Fibroblast of lung (primary cell): ENCODE data around the gene PLPP1.

Source experiments
- EZH2 ChIP-seq: IDR thresholded peaks from 2 replicates; pipeline ENCODE4 v1.5.1; 2012; ENCODE audit warnings: low read length, control low read depth, mild to moderate bottlenecking; ENCODE audit errors: missing control alignments
- TF ChIP-seq, protein P1 (sequence below), 2 donors: IDR thresholded peaks in 1 of 2; conservative IDR thresholded peaks in 1 of 2; 1 replicate in 1 of 2; 2 replicates in 1 of 2; pipeline ENCODE4 v1.5.1; 2011 to 2012; ENCODE audit warnings: low read length in 2 of 2, control low read depth in 1 of 2, inconsistent platforms in 1 of 2, low read depth in 1 of 2, mild to moderate bottlenecking in 1 of 2

DNA sequence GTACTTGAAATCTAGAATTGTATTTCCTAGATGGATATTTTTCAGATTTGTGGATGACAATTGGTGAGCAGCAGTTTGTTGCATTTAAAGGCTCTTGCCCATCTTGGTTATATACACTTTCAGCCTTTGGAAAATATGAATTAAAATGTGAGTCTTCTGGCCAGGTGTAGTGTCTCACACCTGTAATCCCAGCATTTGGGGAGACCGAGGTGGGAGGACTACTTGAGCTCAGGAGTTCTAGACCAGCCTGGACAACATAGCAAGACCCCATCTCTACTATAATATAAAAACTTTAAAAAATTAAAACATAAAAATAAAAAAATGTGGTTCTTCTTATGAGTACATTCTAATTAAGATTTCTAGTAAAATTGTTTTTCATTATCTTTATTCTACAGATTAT, 125.0 kb downstream of the PLPP1 start:
- TF ChIP-seq, protein P1, sequence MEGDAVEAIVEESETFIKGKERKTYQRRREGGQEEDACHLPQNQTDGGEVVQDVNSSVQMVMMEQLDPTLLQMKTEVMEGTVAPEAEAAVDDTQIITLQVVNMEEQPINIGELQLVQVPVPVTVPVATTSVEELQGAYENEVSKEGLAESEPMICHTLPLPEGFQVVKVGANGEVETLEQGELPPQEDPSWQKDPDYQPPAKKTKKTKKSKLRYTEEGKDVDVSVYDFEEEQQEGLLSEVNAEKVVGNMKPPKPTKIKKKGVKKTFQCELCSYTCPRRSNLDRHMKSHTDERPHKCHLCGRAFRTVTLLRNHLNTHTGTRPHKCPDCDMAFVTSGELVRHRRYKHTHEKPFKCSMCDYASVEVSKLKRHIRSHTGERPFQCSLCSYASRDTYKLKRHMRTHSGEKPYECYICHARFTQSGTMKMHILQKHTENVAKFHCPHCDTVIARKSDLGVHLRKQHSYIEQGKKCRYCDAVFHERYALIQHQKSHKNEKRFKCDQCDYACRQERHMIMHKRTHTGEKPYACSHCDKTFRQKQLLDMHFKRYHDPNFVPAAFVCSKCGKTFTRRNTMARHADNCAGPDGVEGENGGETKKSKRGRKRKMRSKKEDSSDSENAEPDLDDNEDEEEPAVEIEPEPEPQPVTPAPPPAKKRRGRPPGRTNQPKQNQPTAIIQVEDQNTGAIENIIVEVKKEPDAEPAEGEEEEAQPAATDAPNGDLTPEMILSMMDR (conservative IDR thresholded peaks at IDR 0.05 in 1 of 2, IDR thresholded peaks at IDR 0.05 in 1 of 2; ENCODE audit: low read depth in 1 of 2, low read length in 2 of 2) = no peak
- no peak for TF ChIP-seq EZH2
